ENCODE data around the gene ERBB4.

The ERBB4 gene

DNA sequence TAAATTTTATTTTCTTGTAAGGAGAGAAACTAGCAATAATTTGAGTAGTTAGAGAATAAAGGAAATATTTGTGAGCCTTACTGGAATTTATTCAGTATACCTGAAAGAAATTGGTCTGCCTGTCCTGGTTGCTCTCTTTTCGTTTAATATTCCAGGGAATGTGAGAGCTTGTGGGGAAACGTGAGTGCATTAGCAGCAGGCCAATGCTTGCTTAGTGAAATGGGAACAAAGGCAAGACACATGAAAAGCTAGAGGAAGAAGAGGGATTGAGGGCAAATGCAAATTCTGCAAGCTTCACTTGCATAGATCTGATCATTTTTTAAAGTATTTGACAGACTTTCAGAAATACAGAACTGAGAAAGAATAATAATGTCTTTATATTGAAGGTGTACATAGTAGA, 111.0 kb downstream of the ERBB4 start:
- no peak for DNase-seq

DNA sequence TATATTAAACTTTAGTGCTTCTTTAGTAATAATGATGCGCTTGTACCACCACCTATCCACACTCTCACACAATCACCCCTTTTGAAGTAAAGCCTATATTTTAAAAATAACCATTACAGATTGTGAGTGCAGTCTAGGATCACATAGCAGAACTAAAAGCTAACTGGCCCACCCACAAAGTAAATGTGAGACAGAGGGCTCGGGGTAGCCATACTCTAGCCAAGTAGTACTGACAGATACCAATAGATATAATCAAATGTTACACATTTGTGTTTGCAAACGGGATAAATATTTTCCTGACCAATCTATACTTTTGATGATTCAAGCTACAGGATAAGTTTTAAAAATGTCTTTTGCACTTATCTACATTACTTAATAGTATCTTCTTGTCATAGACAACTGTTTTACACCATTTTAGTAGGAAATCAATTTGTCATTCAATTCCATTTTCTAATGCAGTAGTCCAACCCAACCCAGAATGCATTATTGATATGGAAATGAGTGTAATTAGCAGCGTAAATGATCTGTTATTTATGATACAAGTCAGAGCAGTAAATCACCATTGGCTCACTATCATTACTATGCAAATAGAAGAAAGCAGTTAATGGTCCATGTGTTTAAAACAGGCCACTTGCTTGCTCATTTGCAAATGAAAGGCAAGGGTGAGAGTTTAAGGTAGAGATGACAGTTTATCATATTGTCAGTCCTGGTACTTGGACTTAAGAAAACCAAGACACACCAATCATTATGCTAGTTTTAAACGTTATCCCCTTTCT, 111.8 kb downstream of the ERBB4 start:
- DNase-seq: no peak

DNA sequence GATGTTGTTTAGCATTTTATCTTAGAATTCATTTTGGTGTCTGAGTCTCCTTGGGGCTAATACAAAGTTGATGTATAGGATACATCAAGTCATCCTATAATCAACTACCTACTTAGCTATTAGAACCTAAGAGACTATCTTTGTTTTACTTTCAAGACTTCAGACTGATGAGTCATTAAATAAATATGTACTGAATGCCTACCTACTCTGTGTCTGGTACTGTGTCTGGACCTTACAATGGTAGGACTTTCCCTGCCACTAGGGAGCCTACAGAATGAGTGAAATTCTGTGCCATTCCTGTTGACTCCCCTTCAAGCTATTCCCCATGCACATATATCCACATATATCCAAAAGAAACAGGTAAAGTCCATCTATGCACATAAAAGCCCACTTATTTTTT, 114.5 kb downstream of the ERBB4 start:
- DNase-seq: no peak

GRCh38 chr2:212423089-212423488, 115.5 kb downstream of the ERBB4 start:
- no peak for DNase-seq

- DNase-seq: no peak
These were observed 116.9 kb downstream of the ERBB4 start for GRCh38 chr2:212421556-212422334.

- DNase-seq: no peak
These were observed 122.5 kb downstream of the ERBB4 start for GRCh38 chr2:212416086-212416485.

GRCh38 chr2:212414767-212415211, 123.8 kb downstream of the ERBB4 start:
- DNase-seq: peak; percentile 61

DNA sequence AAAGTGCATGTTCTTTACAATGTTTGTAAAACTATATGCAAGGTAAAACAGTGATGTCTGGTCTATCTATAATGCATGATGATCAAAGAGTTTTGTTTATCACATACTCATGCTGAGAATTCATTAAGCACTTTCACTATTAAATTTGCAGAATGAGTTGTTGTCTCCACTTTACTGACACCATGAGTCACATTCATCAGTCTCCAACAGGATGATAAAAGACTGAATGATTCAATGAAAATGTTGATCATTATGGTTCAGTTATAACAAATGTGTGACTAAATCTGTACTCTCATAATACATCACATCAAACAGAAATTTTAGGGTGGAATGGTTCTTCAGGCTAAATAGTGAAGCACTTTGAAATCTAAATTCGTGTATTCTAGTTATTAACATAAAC, 129.0 kb downstream of the ERBB4 start:
- no peak for DNase-seq

- DNase-seq: no peak
These were observed 130.1 kb downstream of the ERBB4 start for GRCh38 chr2:212408524-212408923.

DNA sequence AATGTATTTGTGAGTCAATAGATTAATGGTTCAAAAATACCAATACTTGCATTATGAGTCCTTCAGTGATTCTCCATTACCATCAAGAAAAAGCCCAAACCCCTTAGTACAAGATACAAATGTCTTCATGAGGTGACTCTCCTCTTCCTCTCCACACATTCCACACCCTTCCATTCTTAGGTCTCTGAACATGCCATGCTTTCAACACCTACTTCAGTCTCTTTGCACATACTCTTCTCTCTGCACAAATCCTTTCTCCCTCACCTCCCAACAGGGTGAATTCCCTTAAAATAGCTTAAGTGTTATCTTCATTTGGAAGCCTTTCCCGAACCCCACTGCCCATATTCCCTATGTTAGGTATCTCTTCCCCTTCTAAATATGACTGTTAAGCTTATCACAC, 131.9 kb downstream of the ERBB4 start:
- no peak for DNase-seq

- no peak for DNase-seq
These were observed 136.3 kb downstream of the ERBB4 start for GRCh38 chr2:212402316-212402715.

DNA sequence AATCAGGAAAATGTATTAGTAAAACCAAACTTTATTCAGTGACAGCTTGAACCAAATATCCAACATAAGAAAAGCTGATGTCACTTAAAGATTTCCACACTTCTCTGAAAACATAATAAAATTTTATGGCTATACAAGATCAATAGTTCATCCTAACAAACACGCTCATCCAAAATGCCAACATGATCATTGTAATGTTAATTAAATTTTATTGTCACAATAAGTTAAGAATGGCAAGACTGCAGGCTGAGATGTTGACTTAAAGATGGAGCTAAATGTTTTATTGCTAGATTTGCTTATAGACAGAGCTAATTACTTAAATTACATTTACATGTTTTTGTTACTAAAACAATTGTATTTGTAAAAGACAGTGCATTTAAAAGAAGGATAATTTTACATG, 140.3 kb downstream of the ERBB4 start:
- DNase-seq: no peak

- no peak for DNase-seq
These were observed 146.1 kb downstream of the ERBB4 start for GRCh38 chr2:212392544-212392943.

DNA sequence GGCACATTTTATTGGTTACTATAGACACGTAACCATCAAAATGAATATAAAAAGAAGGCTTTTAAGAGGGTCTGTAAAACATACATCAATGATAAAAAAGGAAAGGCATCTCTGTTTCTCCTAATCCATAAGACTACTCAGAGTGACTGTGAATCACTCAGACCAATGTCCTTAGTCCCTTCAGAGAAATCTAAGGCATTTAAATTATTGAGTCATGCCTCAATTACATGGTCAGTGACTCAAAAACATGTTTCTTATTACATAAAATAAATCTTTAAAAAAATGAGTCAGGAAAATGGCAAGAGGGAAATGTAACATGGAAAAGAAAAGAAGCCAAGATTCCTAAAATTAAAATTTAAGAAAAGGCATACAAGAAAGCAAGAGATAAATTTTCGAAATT, 146.6 kb downstream of the ERBB4 start:
- DNase-seq: no peak

DNA sequence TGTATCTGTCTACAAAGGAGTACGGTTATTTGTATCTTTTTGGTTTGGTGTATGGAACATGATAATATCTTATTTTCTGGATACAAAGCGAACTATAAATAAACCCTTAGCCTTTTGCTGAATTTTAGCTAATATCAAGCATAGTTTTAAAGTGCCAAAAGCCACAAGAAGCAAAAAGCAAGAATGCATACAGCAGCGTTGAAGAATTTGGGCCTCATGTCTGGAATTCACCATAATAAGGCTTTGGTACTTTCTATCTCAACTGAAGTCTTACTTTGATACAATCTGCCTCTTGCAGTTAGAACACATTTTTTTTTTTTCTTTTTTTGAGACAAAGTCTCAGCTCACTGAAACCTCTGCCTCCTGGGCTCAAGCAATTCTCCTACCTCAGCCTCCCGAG, 151.5 kb downstream of the ERBB4 start:
- DNase-seq: no peak

GRCh38 chr2:212385241-212385640, 153.4 kb downstream of the ERBB4 start:
- no peak for DNase-seq

GRCh38 chr2:212384027-212384426, 154.6 kb downstream of the ERBB4 start:
- DNase-seq: no peak

GRCh38 chr2:212381428-212382102, 157.0 kb downstream of the ERBB4 start:
- no peak for DNase-seq

DNA sequence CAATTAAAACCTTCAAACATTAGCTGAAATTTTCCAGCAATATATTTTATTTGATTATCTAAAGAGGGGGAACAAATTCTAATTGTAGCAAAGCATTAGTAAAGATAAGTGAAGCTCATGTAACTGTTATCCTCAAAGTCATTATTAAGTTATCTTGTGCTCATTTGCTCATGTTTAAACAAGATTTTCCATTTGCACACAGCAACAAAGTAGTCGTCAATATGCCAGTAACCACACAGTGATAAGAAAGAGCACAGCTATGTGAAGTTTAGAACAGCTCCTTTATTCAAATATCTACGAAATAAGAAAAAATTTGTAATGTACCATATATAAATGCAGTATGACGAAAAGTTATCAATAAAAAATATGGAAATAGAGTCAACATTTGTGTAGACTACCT, 159.5 kb downstream of the ERBB4 start:
- DNase-seq: no peak

GRCh38 chr2:212367431-212367830, 171.2 kb downstream of the ERBB4 start:
- DNase-seq: no peak

- DNase-seq: peak; percentile 19
These were observed 174.3 kb downstream of the ERBB4 start for GRCh38 chr2:212364112-212364985.

DNA sequence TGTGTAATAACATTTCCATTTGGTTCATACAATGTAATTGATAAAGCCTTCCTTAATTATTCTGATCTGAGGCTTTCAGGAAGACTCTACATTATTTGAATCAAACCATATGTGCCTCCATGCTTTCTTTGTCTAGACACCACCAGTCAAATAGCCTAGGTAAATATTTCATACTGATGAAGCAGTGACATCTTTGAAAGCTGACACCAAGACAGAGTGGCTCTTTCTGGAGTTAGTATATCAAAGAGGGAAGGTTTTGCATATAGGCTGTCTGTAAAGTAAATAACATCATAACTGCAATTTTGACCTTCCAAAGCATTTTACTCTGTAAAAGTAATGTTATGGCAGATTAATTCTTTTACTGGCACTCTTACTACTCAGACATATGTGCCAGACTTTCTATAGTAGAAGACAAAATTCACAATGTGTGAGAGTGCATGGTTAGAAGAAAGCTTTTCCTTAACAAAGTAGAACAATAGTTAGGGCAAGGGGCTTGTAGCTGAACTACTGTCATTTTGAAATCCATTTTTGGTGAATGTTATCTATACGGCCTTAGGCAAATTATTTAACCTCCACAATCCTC, 177.3 kb downstream of the ERBB4 start:
- no peak for DNase-seq
